Measurements from ENCODE around the gene BCL2. TPM values are rescaled to one million over a fixed set of nuclear protein-coding genes. Genes with fewer than 3 reads are reported as not detected.
A peak's percentile ranks its signal among the peaks of the same experiment; 100 is the strongest.

Gene BCL2
- total and polyA plus RNA-seq, 9 of the 15 experiments (the other 6 are each of a cell fraction or from before 2014, with no cell fraction given): 0.10 to 1.1 (median 0.65) TPM

GRCh38 chr18:63336366-63337099 lies 17.0 kb upstream of the BCL2 start:
- in situ Hi-C loops (cut with MboI) (no loop called here), intact Hi-C loops (cut with micrococcal nuclease) (no loop called here)
- no peak for TF ChIP-seq HDAC2 (IDR thresholded peaks at IDR 0.05)
- TF ChIP-seq CEBPB (tag; IDR thresholded peaks at IDR 0.05): peak; percentile 48
- no peak for FAIRE-seq
- Histone ChIP-seq H3K4me1 (replicated peaks in 1 of 2; ENCODE audit: control insufficient read depth in 2 of 2, insufficient read depth in 2 of 2, low read length in 2 of 2) (no peaks in the 10 kb centered on the region), H3K79me2 (ENCODE audit: control insufficient read depth, insufficient read depth, low read length) (no peaks in the 10 kb centered on the region), H3K4me2 (ENCODE audit: insufficient read depth, low read length) (no peak overlapping the region), H3K9me1 (ENCODE audit: control insufficient read depth, insufficient read depth, low read length) (no peaks in the 10 kb centered on the region), H3K27ac (ENCODE audit: extremely low read depth, low read depth, low read length) (no peak overlapping the region), H3K27me3 (ENCODE audit: control insufficient read depth in 2 of 2, insufficient read depth in 2 of 2, low read length in 2 of 2) (no peaks in the 10 kb centered on the region), H3K36me3 (ENCODE audit: control insufficient read depth, insufficient read depth, low read length) (peaks cover 38% of the 10 kb centered on the region; the same call in 2 of the 3 replicates), H3K9ac (ENCODE audit: insufficient read depth in 1 of 2, low read depth in 2 of 2, low read length in 2 of 2) (no peak overlapping the region), H2AFZ (ENCODE audit: low read depth, low read length) (no peak overlapping the region), H3K9me3 (replicated peaks; ENCODE audit: control insufficient read depth, insufficient read depth, low read depth, low read length) (no peaks in the 10 kb centered on the region), H3K4me3 (no peak overlapping the region), H4K20me1 (replicated peaks; ENCODE audit: control insufficient read depth, insufficient read depth, low read length) (no peaks in the 10 kb centered on the region)
- BruUV-seq (replicated peaks): no TSS peak
- ChIA-PET CTCF (ENCODE audit: low intra/inter-chr PET ratio) (no interaction called here), POLR2A (no interaction called here)
- WGBS (ENCODE audit: insufficient coverage, low coverage, missing lambda C conversion rate): 73% methylated on average over 8 of the region's 8 CpGs
- no peak for DNase-seq (ENCODE audit: extremely low read depth in 1 of 4, low spot score in 3 of 4)
- no peak for ATAC-seq

- Histone ChIP-seq H4K20me1 (replicated peaks; ENCODE audit: control insufficient read depth, insufficient read depth, low read length) (no peaks in the 10 kb centered on the region), H3K9ac (ENCODE audit: insufficient read depth in 1 of 2, low read depth in 2 of 2, low read length in 2 of 2) (no peak overlapping the region), H3K9me1 (ENCODE audit: control insufficient read depth, insufficient read depth, low read length) (no peaks in the 10 kb centered on the region), H2AFZ (ENCODE audit: low read depth, low read length) (no peak overlapping the region), H3K4me2 (ENCODE audit: insufficient read depth, low read length) (no peak overlapping the region), H3K36me3 (ENCODE audit: control insufficient read depth, insufficient read depth, low read length) (peaks cover 21% of the 10 kb centered on the region; the same call in 2 of the 3 replicates), H3K4me3 (no peak overlapping the region), H3K79me2 (ENCODE audit: control insufficient read depth, insufficient read depth, low read length) (no peaks in the 10 kb centered on the region), H3K4me1 (replicated peaks in 1 of 2; ENCODE audit: control insufficient read depth in 2 of 2, insufficient read depth in 2 of 2, low read length in 2 of 2) (no peaks in the 10 kb centered on the region; a peak in 1 of 5 replicates), H3K9me3 (replicated peaks; ENCODE audit: control insufficient read depth, insufficient read depth, low read depth, low read length) (no peaks in the 10 kb centered on the region), H3K27ac (ENCODE audit: extremely low read depth, low read depth, low read length) (no peak overlapping the region), H3K27me3 (ENCODE audit: control insufficient read depth in 2 of 2, insufficient read depth in 2 of 2, low read length in 2 of 2) (no peaks in the 10 kb centered on the region)
- FAIRE-seq (no peak), DNase-seq (ENCODE audit: extremely low read depth in 1 of 4, low spot score in 3 of 4) (no peak), ATAC-seq (no peak)
- POLR2A ChIA-PET: interaction anchor here (0.7 kb wide), 1 partner anchor 1146 kb away, joined by 3 read pairs; no protein-coding TSS in a partner anchor
- CTCF ChIA-PET (ENCODE audit: low intra/inter-chr PET ratio): interaction anchor here (0.7 kb wide), 1 partner anchor 411 kb away, joined by 3 read pairs; no protein-coding TSS in a partner anchor
- intact Hi-C loops (cut with micrococcal nuclease) (no loop called here), in situ Hi-C loops (cut with MboI) (no loop called here)
- WGBS (ENCODE audit: insufficient coverage, low coverage, missing lambda C conversion rate): 80% methylated on average over 2 of the region's 4 CpGs
- BruUV-seq (replicated peaks): no TSS peak
- TF ChIP-seq CBX3 (IDR thresholded peaks at IDR 0.05; ENCODE audit: borderline replicate concordance in 1 of 2, low read length in 2 of 2) (no peak), XRCC5 (IDR thresholded peaks at IDR 0.05; ENCODE audit: low read depth, low read length) (no peak), POLR2A (conservative IDR thresholded peaks at IDR 0.05) (no peak), ZNF197 (CRISPR knock-in tag; IDR thresholded peaks at IDR 0.05; ENCODE audit: low read depth) (no peak), ZZZ3 (IDR thresholded peaks at IDR 0.05) (no peak), BACH1 (tag; IDR thresholded peaks at IDR 0.05) (no peak), NR3C1 (CRISPR knock-in tag; IDR thresholded peaks at IDR 0.05) (no peak), SOX6 (IDR thresholded peaks at IDR 0.05) (no peak), ZBTB5 (IDR thresholded peaks at IDR 0.05) (no peak), SMARCE1 (IDR thresholded peaks at IDR 0.05) (no peak), SNAPC5 (CRISPR knock-in tag; IDR thresholded peaks at IDR 0.05) (no peak)
Measured at GRCh38 chr18:63331105-63331504, 11.5 kb upstream of the BCL2 start.

All from K562 (cell line).